Measurements from ENCODE around the gene MACROH2A1. TPM values are rescaled to one million over a fixed set of nuclear protein-coding genes. Genes with fewer than 3 reads are reported as not detected.

MACROH2A1 gene
- total and polyA plus RNA-seq, 2 experiments from 2014 or later: 64.9 to 81.6 TPM

GRCh38 chr5:135323227-135323626, 75.8 kb downstream of the MACROH2A1 start:
- no peak overlapping the region for H3K4me3 Mint-ChIP-seq
- H3K9me3 Mint-ChIP-seq: no peaks in the 10 kb centered on the region
- Histone ChIP-seq H3K4me2 (no peak overlapping the region), H3K27ac (ENCODE audit: low read depth) (no peak overlapping the region), H3K4me3 (no peak overlapping the region), H3F3A (replicated peaks; ENCODE audit: low read depth) (no peaks in the 10 kb centered on the region), H3K27me3 (ENCODE audit: insufficient read depth) (no peaks in the 10 kb centered on the region), H3K79me2 (replicated peaks; ENCODE audit: insufficient read depth) (no peaks in the 10 kb centered on the region), H4K20me1 (replicated peaks; ENCODE audit: insufficient read depth) (no peaks in the 10 kb centered on the region), H3K36me3 (ENCODE audit: insufficient read depth) (no peaks in the 10 kb centered on the region), H3K9me2 (ENCODE audit: insufficient read depth) (no peaks in the 10 kb centered on the region), H3K4me1 (ENCODE audit: insufficient read depth) (no peaks in the 10 kb centered on the region), H2AFZ (no peak overlapping the region)
- TF ChIP-seq POLR2AphosphoS5 (IDR thresholded peaks at IDR 0.05; ENCODE audit: low read depth) (no peak), EZH2phosphoT487 (IDR thresholded peaks at IDR 0.05; ENCODE audit: unreplicated experiment) (no peak), ZNF114 (CRISPR knock-in tag; IDR thresholded peaks at IDR 0.05) (no peak), REST (IDR thresholded peaks at IDR 0.05; ENCODE audit: unreplicated experiment) (no peak), EZH2 (IDR thresholded peaks at IDR 0.05; ENCODE audit: low read depth, unreplicated experiment) (no peak), ZNF462 (CRISPR knock-in tag; IDR thresholded peaks at IDR 0.05) (no peak), STAT1 (IDR thresholded peaks at IDR 0.05; ENCODE audit: unreplicated experiment) (no peak), CREB1 (CRISPR knock-in tag; IDR thresholded peaks at IDR 0.05; ENCODE audit: low read depth) (no peak), NANOG (IDR thresholded peaks at IDR 0.05; ENCODE audit: borderline replicate concordance) (no peak), ZNF331 (CRISPR knock-in tag; IDR thresholded peaks at IDR 0.05; ENCODE audit: low read depth) (no peak), CTCF (conservative IDR thresholded peaks at IDR 0.05; ENCODE audit: low read depth in 2 of 2) (no peak), JUNB (IDR thresholded peaks at IDR 0.05; ENCODE audit: unreplicated experiment) (no peak), ETS1 (IDR thresholded peaks at IDR 0.05) (no peak)
- H3K36me3 Mint-ChIP-seq (ENCODE audit: low read depth): no peaks in the 10 kb centered on the region
- no peak for DNase-seq (ENCODE audit: low spot score)
- no peak for ATAC-seq
- H3K27me3 Mint-ChIP-seq (ENCODE audit: insufficient read depth, low read depth, poor library complexity): peaks cover 5% of the 10 kb centered on the region
- no peaks in the 10 kb centered on the region for H3K4me1 Mint-ChIP-seq
- no peak overlapping the region for H3K27ac Mint-ChIP-seq

Measured in GM23338 (cell line).